SK-N-SH (cell line): Measurements from ENCODE around the gene DAP. TPM values are rescaled to one million over a fixed set of nuclear protein-coding genes. Genes with fewer than 3 reads are reported as not detected.

Source experiments
- CTCF ChIA-PET: fragments of 300-600, 350-600 bp; formaldehyde crosslinking; extraction: SDS; loops from one replicate; lab custom pipeline; 2021; lab: Yijun Ruan, JAX
- POLR2A ChIA-PET: fragments of 350-600 bp; sonication (Branson Sonifier 250); formaldehyde crosslinking; extraction: SDS; loops from one replicate; lab custom pipeline; 2020; ENCODE audit warnings: antibody characterized with exemption, inconsistent platforms; lab: Yijun Ruan, JAX
- DNase-seq: peaks from one replicate; pipeline ENCODE4 v3.0.0; 2012
- H2AFZ ChIP-seq: fragments of 200-600 bp; sonication (generic); 2 replicates; pipeline ENCODE4 v1.8.1; 2016; ENCODE audit warnings: antibody characterized with exemption, mild to moderate bottlenecking, low read depth
- H3F3A ChIP-seq: fragments of 200-600 bp; sonication (generic); replicated peaks from 2 replicates; pipeline ENCODE3; 2016; ENCODE audit warnings: antibody characterized with exemption, mild to moderate bottlenecking; ENCODE audit not compliant: insufficient read depth
- H3K27ac ChIP-seq, 2 experiments: fragments of 200-500 bp in 1 of 2; fragments of 200-600 bp in 1 of 2; sonication (Bioruptor generic) in 1 of 2; sonication (generic), shearing (Covaris generic) in 1 of 2; 2 replicates each; pipeline versions ENCODE4 v1.5.1 to v1.6.1; 2014 to 2016; ENCODE audit warnings: low read depth in 2 of 2, inconsistent platforms in 1 of 2, low read length in 1 of 2, mild to moderate bottlenecking in 1 of 2, mixed read lengths in 1 of 2
- H3K27me3 ChIP-seq: fragments of 200-600 bp; sonication (generic), shearing (Covaris generic); 2 replicates; pipeline ENCODE4 v1.6.1; 2016; ENCODE audit warnings: mixed run types; ENCODE audit not compliant: insufficient read depth
- H3K36me3 ChIP-seq, 2 experiments: fragments of 200-500 bp in 1 of 2; fragments of 200-600 bp in 1 of 2; sonication (Bioruptor generic) in 1 of 2; sonication (generic) in 1 of 2; replicated peaks in 1 of 2; 2 replicates each; pipeline versions ENCODE3 to v1.5.1; 2014 to 2016; ENCODE audit warnings: low read length in 1 of 2, mild to moderate bottlenecking in 1 of 2; ENCODE audit not compliant: insufficient read depth in 2 of 2, control insufficient read depth in 1 of 2
- H3K4me1 ChIP-seq, 2 experiments: fragments of 200-500 bp in 1 of 2; fragments of 200-600 bp in 1 of 2; sonication (Bioruptor generic) in 1 of 2; sonication (generic), shearing (Covaris generic) in 1 of 2; 2 replicates each; pipeline versions ENCODE4 v1.5.1 to v1.6.1; 2014 to 2016; ENCODE audit warnings: low read depth in 1 of 2, low read length in 1 of 2, mixed run types in 1 of 2; ENCODE audit not compliant: insufficient read depth in 2 of 2, control insufficient read depth in 1 of 2
- H3K4me2 ChIP-seq: fragments of 200-600 bp; sonication (generic), shearing (Covaris generic); 2 replicates; pipeline ENCODE4 v1.6.1; 2017; ENCODE audit warnings: mixed run types
- H3K4me3 ChIP-seq, 2 experiments: fragments of 200-500 bp in 1 of 2; fragments of 200-600 bp in 1 of 2; sonication (Bioruptor generic) in 1 of 2; sonication (generic), shearing (Covaris generic) in 1 of 2; 2 replicates each; pipeline versions ENCODE4 v1.5.1 to v1.8.1; 2014 to 2016; ENCODE audit warnings: low read depth in 2 of 2, inconsistent platforms in 1 of 2, low read length in 1 of 2, mild to moderate bottlenecking in 1 of 2, mixed read lengths in 1 of 2, moderate library complexity in 1 of 2
- H3K79me2 ChIP-seq: fragments of 200-600 bp; sonication (generic); 2 replicates; pipeline ENCODE4 v1.8.1; 2017; ENCODE audit warnings: mild to moderate bottlenecking; ENCODE audit not compliant: insufficient read depth
- H3K9ac ChIP-seq: fragments of 200-600 bp; sonication (generic); 2 replicates; pipeline ENCODE4 v1.6.1; 2017; ENCODE audit warnings: mixed run types
- H3K9me2 ChIP-seq: fragments of 200-600 bp; sonication (generic); 2 replicates; pipeline ENCODE4 v1.6.1; 2017; ENCODE audit warnings: mixed run types
- H3K9me3 ChIP-seq: fragments of 200-600 bp; sonication (generic); 2 replicates; pipeline ENCODE4 v1.6.1; 2017; ENCODE audit warnings: mixed run types, mild to moderate bottlenecking, moderate library complexity
- H4K20me1 ChIP-seq: fragments of 200-600 bp; sonication (generic); 2 replicates; pipeline ENCODE4 v1.6.1; 2017; ENCODE audit warnings: mild to moderate bottlenecking, mixed run types; ENCODE audit not compliant: insufficient read depth
- CTCF ChIP-seq: fragments of 200-600 bp; sonication (generic); IDR thresholded peaks from 2 replicates; pipeline ENCODE4 v1.6.1; 2017; ENCODE audit warnings: antibody characterized with exemption, mild to moderate bottlenecking, moderate library complexity
- EP300 ChIP-seq, 2 experiments: IDR thresholded peaks; 2 replicates each; pipeline versions ENCODE4 v1.4.0 to v1.6.1; 2012; ENCODE audit warnings: borderline replicate concordance in 1 of 2, low read depth in 1 of 2, low read length in 1 of 2
- EZH2phosphoT487 ChIP-seq: fragments of 200-600 bp; sonication (generic); IDR thresholded peaks from 2 replicates; pipeline ENCODE4 v1.6.1; 2017; ENCODE audit warnings: low read depth, mixed run types, mild to moderate bottlenecking, antibody characterized with exemption, moderate library complexity, borderline replicate concordance
- FOSL2 ChIP-seq: IDR thresholded peaks from 2 replicates; pipeline ENCODE4 v1.4.0; 2012; ENCODE audit warnings: low read depth, mild to moderate bottlenecking, moderate library complexity, borderline replicate concordance
- GABPA ChIP-seq: IDR thresholded peaks from 2 replicates; pipeline ENCODE4 v1.4.0; 2012; ENCODE audit warnings: low read depth, mild to moderate bottlenecking
- GATA2 ChIP-seq: sonication (generic); formaldehyde crosslinking; IDR thresholded peaks from 2 replicates; pipeline ENCODE4 v1.5.0; 2020; ENCODE audit warnings: mild to moderate bottlenecking, missing genetic modification reagents
- JUND ChIP-seq: IDR thresholded peaks from 2 replicates; pipeline ENCODE4 v1.4.0; 2012
- MEF2A ChIP-seq: IDR thresholded peaks from 2 replicates; pipeline ENCODE4 v1.4.0; 2012; ENCODE audit warnings: low read depth, borderline replicate concordance
- NFIC ChIP-seq: IDR thresholded peaks from 2 replicates; pipeline ENCODE4 v1.4.0; 2012; ENCODE audit warnings: borderline replicate concordance
- NRF1 ChIP-seq: IDR thresholded peaks from 2 replicates; pipeline ENCODE4 v1.6.1; 2012; ENCODE audit warnings: low read depth, mild to moderate bottlenecking, low read length
- PBX3 ChIP-seq: IDR thresholded peaks from 2 replicates; pipeline ENCODE4; 2012
- POLR2AphosphoS5 ChIP-seq: IDR thresholded peaks from 2 replicates; pipeline ENCODE4 v1.6.1; 2012; ENCODE audit warnings: low read depth, low read length
- RCOR1 ChIP-seq: fragments of 150-350 bp; IDR thresholded peaks from 2 replicates; pipeline ENCODE4 v1.6.1; 2017; ENCODE audit warnings: antibody characterized with exemption, low read length
- RXRA ChIP-seq: IDR thresholded peaks from 2 replicates; pipeline ENCODE4 v1.4.0; 2012; ENCODE audit warnings: low read depth, mild to moderate bottlenecking, borderline replicate concordance
- TAF1 ChIP-seq: IDR thresholded peaks from 2 replicates; pipeline ENCODE4 v1.6.1; 2012; ENCODE audit warnings: low read depth, mild to moderate bottlenecking, low read length, moderate library complexity, borderline replicate concordance
- USF2 ChIP-seq: fragments of 150-350 bp; IDR thresholded peaks from 2 replicates; pipeline ENCODE4 v1.6.1; 2017; ENCODE audit warnings: antibody characterized with exemption, low read length, low read depth, borderline replicate concordance
- YY1 ChIP-seq: IDR thresholded peaks from 2 replicates; pipeline ENCODE4 v1.4.0; 2012; ENCODE audit warnings: low read depth, mild to moderate bottlenecking
- ZBTB33 ChIP-seq: IDR thresholded peaks from 2 replicates; pipeline ENCODE4 v1.4.0; 2012; ENCODE audit warnings: low read depth, borderline replicate concordance
- WGBS: methylation state at CpG from one replicate; pipeline ENCODE4 v1.1.6; 2017; ENCODE audit warnings: low lambda C conversion rate; 5-methylcytosine and 5-hydroxymethylcytosine counted together
- polyA plus RNA-seq, 3 experiments: library from polyadenylated mRNA; depleted of rRNA; stranded (reverse); fragments of >200 nt; gene quantifications; 2 replicates each; pipeline ENCODE4 v1.2.3, GENCODE V29; 2012
- TF ChIP-seq, protein P1 (sequence below): IDR thresholded peaks from 2 replicates; pipeline ENCODE4 v1.4.0; 2012; ENCODE audit warnings: low read depth, borderline replicate concordance
- TF ChIP-seq, protein P2 (sequence below): fragments of 150-350 bp; IDR thresholded peaks from 2 replicates; pipeline ENCODE4 v1.6.1; 2016; ENCODE audit warnings: mild to moderate bottlenecking, low read depth, low read length
- TF ChIP-seq, protein P3 (sequence below): IDR thresholded peaks from 2 replicates; pipeline ENCODE4 v1.6.1; 2012; ENCODE audit warnings: mild to moderate bottlenecking, low read depth, low read length, moderate library complexity

Gene DAP
- polyA plus RNA-seq, 1 of the 3 experiments (the other 2 are of a cell fraction): 78.2 TPM

DNA sequence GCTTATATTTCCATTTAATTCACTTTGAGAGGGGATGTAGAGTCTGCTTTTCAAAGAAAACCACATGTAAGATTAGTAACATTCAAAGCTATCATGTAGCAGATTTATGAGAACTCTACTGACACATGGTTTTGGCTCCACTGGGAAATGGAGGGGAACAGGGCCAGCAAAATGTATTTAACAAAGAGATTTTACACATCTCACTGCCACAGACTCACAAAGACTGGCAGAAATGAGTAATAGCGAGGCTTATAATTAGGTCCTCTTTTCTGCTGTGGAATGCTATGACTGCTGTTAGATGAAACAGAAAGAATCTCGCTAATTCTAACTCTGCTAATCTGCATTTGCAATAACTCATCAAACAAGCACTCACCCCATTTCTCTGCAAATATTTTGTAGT, 4.5 kb downstream of the DAP start:
- Histone ChIP-seq H3K9ac (peak overlapping the region; percentile 13; the same call in 1 of the 2 replicates), H3K36me3 (peaks cover 16 to 17% of the 10 kb centered on the region in 2 experiments), H3K9me2 (no peaks in the 10 kb centered on the region), H3K9me3 (no peaks in the 10 kb centered on the region), H3K27ac (peak overlapping the region in 1 of 2 experiments; percentile 67; a peak in 2 of 4 replicates), H3K4me2 (peak overlapping the region; percentile 74), H3K27me3 (no peaks in the 10 kb centered on the region), H3K4me1 (peaks cover 8 to 28% of the 10 kb centered on the region in 2 experiments; a peak in 3 of 4 replicates), H4K20me1 (peaks cover 61% of the 10 kb centered on the region), H3K4me3 (peak overlapping the region in 1 of 2 experiments; percentile 8; a peak in 1 of 4 replicates), H3K79me2 (peaks cover 88% of the 10 kb centered on the region), H2AFZ (no peak overlapping the region), H3F3A (peaks cover 28% of the 10 kb centered on the region)
- CTCF ChIA-PET: no interaction called here
- DNase-seq: no peak
- POLR2A ChIA-PET: no interaction called here
- 22% methylated on average over 2 of the region's 2 CpGs for WGBS
- TF ChIP-seq NFIC: peak; percentile 82
- TF ChIP-seq GATA2 (CRISPR knock-in tag): no peak
- no peak for TF ChIP-seq ZBTB33
- TF ChIP-seq MEF2A: peak; percentile 66; the same call in 1 of the 2 replicates
- TF ChIP-seq GABPA: no peak
- peak; percentile 59; the same call in 1 of the 2 replicates for TF ChIP-seq POLR2AphosphoS5
- TF ChIP-seq RCOR1: no peak
- no peak for TF ChIP-seq USF2
- TF ChIP-seq YY1: no peak
- TF ChIP-seq EP300 (IDR thresholded peaks at IDR 0.05; ENCODE audit: borderline replicate concordance in 1 of 2, low read depth in 1 of 2, low read length in 1 of 2): peak in 1 of 2 experiments; percentile 78; a peak in 2 of 4 replicates
- peak; percentile 78 for TF ChIP-seq JUND
- 0 out of 2 replicates have a peak, but pooled peaks have one; percentile 28 for TF ChIP-seq TAF1
- TF ChIP-seq, protein P1, sequence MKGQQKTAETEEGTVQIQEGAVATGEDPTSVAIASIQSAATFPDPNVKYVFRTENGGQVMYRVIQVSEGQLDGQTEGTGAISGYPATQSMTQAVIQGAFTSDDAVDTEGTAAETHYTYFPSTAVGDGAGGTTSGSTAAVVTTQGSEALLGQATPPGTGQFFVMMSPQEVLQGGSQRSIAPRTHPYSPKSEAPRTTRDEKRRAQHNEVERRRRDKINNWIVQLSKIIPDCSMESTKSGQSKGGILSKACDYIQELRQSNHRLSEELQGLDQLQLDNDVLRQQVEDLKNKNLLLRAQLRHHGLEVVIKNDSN: no peak
- peak; percentile 52; the same call in 1 of the 2 replicates for TF ChIP-seq RXRA
- no peak for TF ChIP-seq CTCF
- peak; percentile 62 for TF ChIP-seq FOSL2
- TF ChIP-seq, protein P2, sequence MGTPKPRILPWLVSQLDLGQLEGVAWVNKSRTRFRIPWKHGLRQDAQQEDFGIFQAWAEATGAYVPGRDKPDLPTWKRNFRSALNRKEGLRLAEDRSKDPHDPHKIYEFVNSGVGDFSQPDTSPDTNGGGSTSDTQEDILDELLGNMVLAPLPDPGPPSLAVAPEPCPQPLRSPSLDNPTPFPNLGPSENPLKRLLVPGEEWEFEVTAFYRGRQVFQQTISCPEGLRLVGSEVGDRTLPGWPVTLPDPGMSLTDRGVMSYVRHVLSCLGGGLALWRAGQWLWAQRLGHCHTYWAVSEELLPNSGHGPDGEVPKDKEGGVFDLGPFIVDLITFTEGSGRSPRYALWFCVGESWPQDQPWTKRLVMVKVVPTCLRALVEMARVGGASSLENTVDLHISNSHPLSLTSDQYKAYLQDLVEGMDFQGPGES: no peak
- no peak for TF ChIP-seq EZH2phosphoT487
- no peak for TF ChIP-seq NRF1
- peak; percentile 94 for TF ChIP-seq PBX3
- TF ChIP-seq, protein P3, sequence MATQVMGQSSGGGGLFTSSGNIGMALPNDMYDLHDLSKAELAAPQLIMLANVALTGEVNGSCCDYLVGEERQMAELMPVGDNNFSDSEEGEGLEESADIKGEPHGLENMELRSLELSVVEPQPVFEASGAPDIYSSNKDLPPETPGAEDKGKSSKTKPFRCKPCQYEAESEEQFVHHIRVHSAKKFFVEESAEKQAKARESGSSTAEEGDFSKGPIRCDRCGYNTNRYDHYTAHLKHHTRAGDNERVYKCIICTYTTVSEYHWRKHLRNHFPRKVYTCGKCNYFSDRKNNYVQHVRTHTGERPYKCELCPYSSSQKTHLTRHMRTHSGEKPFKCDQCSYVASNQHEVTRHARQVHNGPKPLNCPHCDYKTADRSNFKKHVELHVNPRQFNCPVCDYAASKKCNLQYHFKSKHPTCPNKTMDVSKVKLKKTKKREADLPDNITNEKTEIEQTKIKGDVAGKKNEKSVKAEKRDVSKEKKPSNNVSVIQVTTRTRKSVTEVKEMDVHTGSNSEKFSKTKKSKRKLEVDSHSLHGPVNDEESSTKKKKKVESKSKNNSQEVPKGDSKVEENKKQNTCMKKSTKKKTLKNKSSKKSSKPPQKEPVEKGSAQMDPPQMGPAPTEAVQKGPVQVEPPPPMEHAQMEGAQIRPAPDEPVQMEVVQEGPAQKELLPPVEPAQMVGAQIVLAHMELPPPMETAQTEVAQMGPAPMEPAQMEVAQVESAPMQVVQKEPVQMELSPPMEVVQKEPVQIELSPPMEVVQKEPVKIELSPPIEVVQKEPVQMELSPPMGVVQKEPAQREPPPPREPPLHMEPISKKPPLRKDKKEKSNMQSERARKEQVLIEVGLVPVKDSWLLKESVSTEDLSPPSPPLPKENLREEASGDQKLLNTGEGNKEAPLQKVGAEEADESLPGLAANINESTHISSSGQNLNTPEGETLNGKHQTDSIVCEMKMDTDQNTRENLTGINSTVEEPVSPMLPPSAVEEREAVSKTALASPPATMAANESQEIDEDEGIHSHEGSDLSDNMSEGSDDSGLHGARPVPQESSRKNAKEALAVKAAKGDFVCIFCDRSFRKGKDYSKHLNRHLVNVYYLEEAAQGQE: no peak
